HK-2 (cell line): ENCODE measurements around the gene EPHB4.
A peak's percentile ranks its signal among the peaks of the same experiment; 100 is the strongest.
"Not testable (repeated sequence)": the region's sequence is repeated elsewhere in the genome, so short reads cannot be mapped to it uniquely, and the experiment has no call there.

ENCODE experiments used
- DNase-seq: peaks from one replicate; pipeline ENCODE4 v3.0.0-alpha.2; 2018; ENCODE audit not compliant: unreplicated experiment

The EPHB4 gene

GRCh38 chr7:100827330-100828226 lies at the start of gene EPHB4:
TSS of gene EPHB4 (minus strand) at chr7:100827523. CDS start at chr7:100827030, 493 bp downstream.
- DNase-seq: peak; percentile 70

DNA sequence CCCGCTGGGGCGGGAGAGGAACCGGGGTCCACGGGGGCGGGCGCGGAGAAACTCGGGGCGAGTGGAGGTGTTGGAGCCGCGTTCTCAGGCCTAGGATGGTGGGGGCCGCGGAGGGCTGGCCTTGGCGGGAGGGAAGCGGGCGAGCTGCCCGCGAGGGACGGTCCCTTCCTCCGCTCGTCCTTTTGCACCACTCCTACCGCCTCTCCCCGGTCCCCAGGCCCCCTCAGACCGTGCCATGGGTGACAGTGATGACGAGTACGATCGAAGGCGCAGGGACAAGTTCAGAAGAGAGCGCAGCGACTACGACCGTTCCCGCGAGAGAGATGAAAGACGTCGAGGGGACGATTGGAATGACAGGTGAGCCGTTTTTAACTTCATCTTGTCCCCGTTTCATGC lies 48.0 kb upstream of the EPHB4 start:
- DNase-seq: no peak

GRCh38 chr7:100874577-100875355 lies 47.4 kb upstream of the EPHB4 start, which contains the start of gene SRRT:
TSS of gene SRRT (plus strand) at chr7:100875103. CDS start at chr7:100875591, 488 bp downstream.
- DNase-seq: peak; percentile 99

GRCh38 chr7:100874300-100874576 lies 46.9 kb upstream of the EPHB4 start:
- no peak for DNase-seq

- no peak for DNase-seq
Measured at GRCh38 chr7:100873599-100874299, 46.4 kb upstream of the EPHB4 start.

- DNase-seq: no peak
Measured at GRCh38 chr7:100867776-100868485, 40.6 kb upstream of the EPHB4 start.

GRCh38 chr7:100867040-100867775 lies 39.9 kb upstream of the EPHB4 start, which contains the start of gene TRIP6:
TSS of gene TRIP6 (plus strand) at chr7:100867387. CDS start at chr7:100867498, 111 bp downstream.
- DNase-seq: peak; percentile 93

DNA sequence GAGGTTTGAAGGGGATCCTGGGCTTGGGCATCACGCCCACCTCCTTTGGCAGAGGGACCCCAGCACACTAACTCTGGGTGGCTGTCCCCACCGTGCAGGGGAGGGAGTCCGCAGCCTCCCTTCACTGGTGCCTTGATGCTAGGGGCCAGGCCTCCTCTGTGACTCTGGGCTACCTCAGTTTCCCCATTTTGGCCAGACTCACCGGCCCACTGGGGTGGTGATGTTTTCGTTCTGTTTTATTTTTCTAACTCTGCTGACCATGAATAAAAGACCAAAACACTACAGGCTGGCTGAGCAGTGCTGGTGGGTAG lies 39.4 kb upstream of the EPHB4 start:
- DNase-seq: no peak

- DNase-seq: no peak
Measured at GRCh38 chr7:100865938-100866728, 38.8 kb upstream of the EPHB4 start.

GRCh38 chr7:100865372-100865911 lies 38.1 kb upstream of the EPHB4 start:
- DNase-seq: no peak

- DNase-seq: no peak
Measured at GRCh38 chr7:100864263-100864845, 37.0 kb upstream of the EPHB4 start.

DNA sequence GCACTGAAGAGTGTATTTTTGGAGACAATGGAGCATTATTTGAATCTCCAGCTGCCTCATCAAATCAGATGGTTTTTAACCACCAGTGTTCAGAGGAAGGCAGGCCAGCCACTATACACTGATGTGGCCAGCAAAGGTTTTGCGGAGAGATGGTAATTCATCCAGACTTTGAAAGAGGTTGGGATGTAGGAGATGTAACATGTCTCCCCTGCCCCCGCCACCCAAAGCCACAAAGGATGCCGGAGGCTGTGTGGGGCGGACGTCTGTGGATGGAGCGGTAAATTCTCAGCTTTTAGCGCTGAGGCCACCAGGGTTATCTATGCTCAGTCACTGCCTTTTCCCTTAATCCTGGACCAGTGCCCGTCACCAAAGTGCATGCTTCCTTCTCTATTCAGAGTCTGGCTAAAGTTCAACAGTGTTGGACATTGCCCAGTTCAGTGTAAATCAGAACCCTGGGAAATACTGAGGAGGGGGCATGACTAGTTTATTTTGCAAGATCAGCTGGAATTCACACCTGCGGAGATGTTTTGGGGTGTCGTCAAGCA lies 36.2 kb upstream of the EPHB4 start:
- no peak for DNase-seq

GRCh38 chr7:100861616-100861985 lies 34.3 kb upstream of the EPHB4 start:
- no peak for DNase-seq

- DNase-seq: no peak
Measured at GRCh38 chr7:100860702-100861615, 33.6 kb upstream of the EPHB4 start.

- DNase-seq: no peak
Measured at GRCh38 chr7:100859856-100860255, 32.5 kb upstream of the EPHB4 start.

DNA sequence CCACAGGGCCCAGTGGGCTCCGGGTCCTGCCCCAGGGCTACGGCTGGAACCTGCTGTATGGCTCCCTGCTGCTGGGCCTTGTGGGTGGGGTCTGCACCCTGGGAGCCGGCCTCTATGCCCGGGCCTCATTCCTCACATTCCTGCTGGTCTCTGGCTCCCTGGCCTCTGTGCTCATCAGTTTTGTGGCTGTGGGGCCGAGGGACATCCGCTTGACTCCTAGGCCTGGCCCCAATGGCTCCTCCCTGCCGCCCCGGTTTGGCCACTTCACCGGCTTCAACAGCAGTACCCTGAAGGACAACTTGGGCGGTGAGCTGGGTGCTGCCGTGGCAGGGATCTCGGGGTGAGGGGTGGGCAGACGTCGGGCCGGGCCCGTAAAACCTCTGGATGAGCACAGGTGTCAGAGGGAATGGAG lies 29.6 kb upstream of the EPHB4 start:
- no peak for DNase-seq

DNA sequence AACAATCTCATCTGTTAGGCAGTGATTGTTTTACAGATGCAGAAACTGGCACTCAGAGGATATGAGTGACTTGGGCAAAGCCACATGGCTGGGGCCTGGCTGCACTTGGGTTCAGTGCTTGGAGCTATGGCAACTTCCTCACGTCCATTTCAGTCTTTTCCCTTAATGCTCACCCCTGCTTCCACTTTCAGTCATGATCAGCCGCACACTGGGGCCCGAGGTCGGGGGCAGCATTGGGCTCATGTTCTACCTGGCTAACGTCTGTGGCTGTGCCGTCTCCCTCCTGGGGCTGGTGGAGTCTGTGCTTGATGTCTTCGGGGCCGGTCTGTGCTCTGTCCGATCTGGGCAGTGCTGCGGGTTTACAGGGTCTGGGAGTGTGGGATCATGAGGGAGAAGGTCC lies 28.2 kb upstream of the EPHB4 start:
- no peak for DNase-seq

GRCh38 chr7:100854899-100855298 lies 27.6 kb upstream of the EPHB4 start:
- not testable (repeated sequence) for DNase-seq
